HL-60 (cell line): ENCODE measurements around the gene BEST3.

Experiments used
- DNase-seq, 2 experiments: peaks; one replicate each; pipeline ENCODE4 v3.0.0-alpha.2; 2010 to 2020; ENCODE audit warnings: low read depth in 1 of 2, low spot score in 1 of 2
- H3K27ac ChIP-seq: fragments of 250-450 bp; sonication (Bioruptor Pico); replicated peaks from 2 replicates; pipeline ENCODE4 v1.5.1; 2020; ENCODE audit warnings: mild to moderate bottlenecking, moderate library complexity
- H3K27me3 ChIP-seq: fragments of 250-450 bp; sonication (Bioruptor Pico); 2 replicates; pipeline ENCODE4 v1.5.1; 2021; ENCODE audit warnings: mild to moderate bottlenecking, moderate library complexity; ENCODE audit not compliant: insufficient read depth, poor library complexity, severe bottlenecking
- H3K4me3 ChIP-seq: replicated peaks from 2 replicates; pipeline ENCODE4 v1.5.1; 2011; ENCODE audit warnings: mild to moderate bottlenecking, control low read depth, low read length; ENCODE audit not compliant: insufficient read depth
- CTCF ChIP-seq: IDR thresholded peaks from one replicate; pipeline ENCODE4 v1.5.1; 2011; ENCODE audit warnings: low read length, control low read depth, inconsistent platforms; ENCODE audit not compliant: insufficient read depth
- GABPA ChIP-seq: IDR thresholded peaks from 2 replicates; pipeline ENCODE4 v1.6.1; 2012; ENCODE audit warnings: low read depth
- POLR2AphosphoS5 ChIP-seq: IDR thresholded peaks from 2 replicates; pipeline ENCODE4 v1.6.1; 2012; ENCODE audit warnings: low read depth
- REST ChIP-seq: IDR thresholded peaks from 2 replicates; pipeline ENCODE4 v1.6.1; 2012; ENCODE audit warnings: low read depth; ENCODE audit not compliant: insufficient replicate concordance
- SPI1 ChIP-seq: IDR thresholded peaks from 2 replicates; pipeline ENCODE4 v1.6.1; 2012; ENCODE audit warnings: low read depth, mild to moderate bottlenecking, borderline replicate concordance

BEST3 gene

DNA sequence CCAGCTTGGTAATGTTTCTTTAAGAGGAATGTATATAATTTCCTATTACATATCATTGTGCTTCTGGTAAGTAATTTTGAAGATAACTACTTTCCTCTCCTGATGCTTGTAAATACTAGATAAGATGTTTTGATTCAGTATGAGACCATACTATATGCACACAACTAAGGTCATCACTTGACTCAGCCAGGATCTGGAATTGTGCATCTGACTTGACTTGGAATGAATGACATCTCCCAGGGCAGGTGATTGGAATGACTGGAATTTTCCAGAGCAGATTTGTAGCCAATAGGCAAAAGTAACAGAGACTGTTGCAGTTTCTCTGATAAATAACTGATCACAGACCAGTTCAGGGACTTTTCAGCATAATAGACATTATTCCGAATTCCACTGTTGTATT is 11.1 kb downstream of the BEST3 start:
- Histone ChIP-seq H3K27ac (no peak overlapping the region), H3K4me3 (no peak overlapping the region), H3K27me3 (no peaks in the 10 kb centered on the region)
- no peak for DNase-seq
- TF ChIP-seq POLR2AphosphoS5 (no peak), REST (no peak), CTCF (no peak), GABPA (no peak), SPI1 (no peak)

DNA sequence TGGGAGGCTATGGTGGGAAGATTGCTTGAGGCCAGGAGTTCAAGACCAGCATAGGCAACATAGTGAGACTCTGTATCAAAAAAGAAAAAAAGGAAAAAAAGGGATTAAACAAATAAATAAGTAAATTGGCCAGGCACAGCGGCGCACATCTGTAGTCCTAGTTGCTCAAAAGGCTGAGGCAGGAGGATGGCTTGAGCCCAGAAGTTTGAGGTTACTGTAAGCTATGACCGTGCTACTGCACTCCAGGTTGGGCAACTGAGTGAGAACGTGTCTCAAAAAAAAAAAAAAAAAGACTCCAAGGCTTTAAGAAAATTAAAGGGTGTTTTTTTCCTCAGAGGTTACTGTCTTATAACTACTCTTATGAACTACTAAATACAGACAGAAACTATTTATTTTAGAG is 11.7 kb downstream of the BEST3 start:
- no peak overlapping the region for H3K4me3 ChIP-seq
- no peak overlapping the region for H3K27ac ChIP-seq
- H3K27me3 ChIP-seq: no peaks in the 10 kb centered on the region
- no peak for DNase-seq
- TF ChIP-seq CTCF: no peak
- TF ChIP-seq REST: no peak
- no peak for TF ChIP-seq GABPA
- TF ChIP-seq POLR2AphosphoS5: no peak
- no peak for TF ChIP-seq SPI1

- Histone ChIP-seq H3K27me3 (no peaks in the 10 kb centered on the region), H3K27ac (no peak overlapping the region)
- DNase-seq: no peak
These were observed 12.4 kb downstream of the BEST3 start for GRCh38 chr12:69686731-69687130.

More at GRCh38 chr12:69686731-69687130, 12.4 kb downstream of the BEST3 start:
- no peak for TF ChIP-seq REST
- TF ChIP-seq CTCF: no peak
- TF ChIP-seq GABPA: no peak
- no peak for TF ChIP-seq SPI1
- TF ChIP-seq POLR2AphosphoS5: no peak
- H3K4me3 ChIP-seq: no peak overlapping the region
